SKM-1 (cell line): ENCODE data around the gene PMPCA.
"Not testable (repeated sequence)": the region's sequence is repeated elsewhere in the genome, so short reads cannot be mapped to it uniquely, and the experiment has no call there.

Source experiments
- DNase-seq: peaks from one replicate; lab custom pipeline; 2025; ENCODE audit not compliant: unreplicated experiment; lab: John Stamatoyannopoulos, UW

Gene PMPCA

DNA sequence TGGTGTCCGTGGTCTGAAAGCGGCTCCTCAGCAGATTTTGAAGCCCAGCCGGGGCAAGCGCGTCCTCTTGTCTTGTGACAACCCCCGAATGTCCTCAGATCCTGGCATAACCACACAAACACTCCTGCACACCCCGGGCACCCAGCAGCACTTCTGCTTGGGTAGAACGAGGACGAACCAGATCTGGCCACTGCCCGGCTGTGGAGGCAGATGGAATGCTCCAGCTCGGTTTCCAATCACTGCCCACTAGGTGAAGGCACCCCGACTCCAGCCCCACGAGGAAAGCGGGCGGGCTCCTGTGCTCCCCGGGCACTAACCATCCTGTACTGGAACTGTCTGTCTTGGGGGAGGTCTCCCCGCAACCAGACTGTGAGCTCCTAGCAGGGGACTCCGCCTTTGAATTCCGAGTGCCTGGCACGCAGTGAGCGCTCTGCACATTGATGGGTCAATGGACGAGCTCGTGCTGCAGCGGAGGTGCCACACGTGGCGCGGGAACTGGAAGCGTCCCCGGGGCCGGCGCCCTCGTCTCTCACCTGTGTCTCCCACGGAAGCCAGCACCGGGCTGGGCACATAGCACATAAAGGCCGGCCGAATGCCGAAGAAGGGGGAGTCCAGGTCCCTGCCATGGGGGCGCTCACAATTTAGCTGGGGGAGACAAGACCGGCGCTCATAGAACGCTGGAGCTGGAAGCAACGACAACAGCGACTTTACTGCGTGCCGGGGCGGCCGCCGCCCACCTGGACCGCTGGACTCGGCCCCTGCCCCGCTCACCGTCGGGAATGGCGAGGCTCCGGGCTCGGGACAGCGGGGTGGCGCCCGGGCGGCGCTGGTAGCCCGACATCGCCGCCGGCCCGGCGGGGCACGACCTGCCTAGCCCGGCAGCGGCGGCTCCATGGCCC is 652 bp upstream of the PMPCA start:
- DNase-seq = no peak

DNA sequence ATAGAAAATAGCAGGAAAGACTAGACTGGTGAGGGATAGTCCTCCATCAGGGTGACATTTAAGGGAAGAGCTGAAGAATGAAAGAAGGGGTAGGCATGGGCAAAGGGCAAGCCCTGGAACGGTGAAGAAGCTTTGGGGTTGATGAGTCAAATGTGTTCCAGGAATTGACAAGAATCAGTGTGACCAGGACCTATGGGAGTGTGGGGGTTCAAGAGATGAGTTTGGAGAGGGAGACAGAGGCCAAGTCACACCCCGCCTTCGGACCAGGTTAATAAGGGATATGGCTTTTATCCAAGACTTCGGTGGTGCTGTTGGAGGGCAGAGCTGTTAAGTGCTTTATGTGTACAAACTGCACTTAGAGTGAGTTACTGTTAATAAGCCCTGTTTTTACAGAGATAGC is 920 bp downstream of the PMPCA start:
- DNase-seq = no peak

DNA sequence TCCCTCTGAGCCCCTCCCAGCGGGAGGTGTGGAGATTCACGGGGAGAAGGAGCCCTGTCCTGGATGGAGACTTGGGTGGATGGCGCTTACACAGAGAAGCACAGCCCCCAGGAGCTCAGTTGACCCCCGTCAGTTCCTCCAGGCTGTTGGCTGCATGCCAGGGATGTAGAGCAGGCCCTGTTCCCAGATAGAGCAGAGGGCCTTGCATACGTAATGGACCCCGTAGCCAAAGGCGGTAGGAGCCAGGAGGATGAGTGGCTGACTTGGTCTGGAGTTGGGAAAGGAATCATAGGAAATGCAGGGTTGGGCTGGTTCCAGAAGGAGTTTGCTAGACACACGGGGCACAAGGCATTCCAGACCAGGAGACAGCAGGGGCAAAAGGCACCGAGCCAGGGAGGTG is 2.5 kb downstream of the PMPCA start:
- DNase-seq = no peak

DNA sequence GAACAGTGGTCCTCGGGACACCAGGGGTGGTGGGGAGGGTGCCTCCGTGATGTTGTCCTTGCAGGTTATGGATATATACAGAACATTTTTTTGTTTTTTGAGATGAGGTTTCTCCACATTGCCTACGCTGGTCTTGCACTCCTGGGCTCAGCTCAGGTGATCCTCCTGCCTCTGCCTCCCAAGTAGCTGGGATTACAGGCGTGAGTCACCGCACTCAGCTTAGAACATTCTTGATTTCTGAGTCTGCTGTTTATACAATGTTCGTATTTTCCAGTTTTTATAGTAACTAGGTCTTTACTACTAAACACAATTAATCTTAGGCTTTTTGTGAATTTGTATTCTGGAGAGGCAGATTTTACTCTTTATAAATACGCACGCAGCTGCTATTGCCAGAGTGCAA is 6.0 kb downstream of the PMPCA start:
- DNase-seq = no peak

DNA sequence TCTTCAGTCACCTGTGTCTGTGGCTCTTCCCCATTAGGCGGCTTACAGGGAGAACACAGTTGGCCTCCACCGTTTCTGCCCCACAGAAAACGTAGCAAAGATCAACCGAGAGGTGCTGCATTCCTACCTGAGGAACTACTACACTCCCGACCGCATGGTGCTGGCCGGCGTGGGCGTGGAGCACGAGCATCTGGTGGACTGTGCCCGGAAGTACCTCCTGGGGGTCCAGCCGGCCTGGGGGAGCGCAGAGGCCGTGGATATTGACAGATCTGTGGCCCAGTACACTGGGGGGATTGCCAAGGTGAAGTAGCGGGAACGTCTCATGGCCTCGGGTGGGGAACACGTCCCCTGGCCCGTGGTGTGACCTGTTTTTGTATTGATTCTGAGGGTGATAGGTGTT is 6.5 kb downstream of the PMPCA start:
- DNase-seq = no peak

DNA sequence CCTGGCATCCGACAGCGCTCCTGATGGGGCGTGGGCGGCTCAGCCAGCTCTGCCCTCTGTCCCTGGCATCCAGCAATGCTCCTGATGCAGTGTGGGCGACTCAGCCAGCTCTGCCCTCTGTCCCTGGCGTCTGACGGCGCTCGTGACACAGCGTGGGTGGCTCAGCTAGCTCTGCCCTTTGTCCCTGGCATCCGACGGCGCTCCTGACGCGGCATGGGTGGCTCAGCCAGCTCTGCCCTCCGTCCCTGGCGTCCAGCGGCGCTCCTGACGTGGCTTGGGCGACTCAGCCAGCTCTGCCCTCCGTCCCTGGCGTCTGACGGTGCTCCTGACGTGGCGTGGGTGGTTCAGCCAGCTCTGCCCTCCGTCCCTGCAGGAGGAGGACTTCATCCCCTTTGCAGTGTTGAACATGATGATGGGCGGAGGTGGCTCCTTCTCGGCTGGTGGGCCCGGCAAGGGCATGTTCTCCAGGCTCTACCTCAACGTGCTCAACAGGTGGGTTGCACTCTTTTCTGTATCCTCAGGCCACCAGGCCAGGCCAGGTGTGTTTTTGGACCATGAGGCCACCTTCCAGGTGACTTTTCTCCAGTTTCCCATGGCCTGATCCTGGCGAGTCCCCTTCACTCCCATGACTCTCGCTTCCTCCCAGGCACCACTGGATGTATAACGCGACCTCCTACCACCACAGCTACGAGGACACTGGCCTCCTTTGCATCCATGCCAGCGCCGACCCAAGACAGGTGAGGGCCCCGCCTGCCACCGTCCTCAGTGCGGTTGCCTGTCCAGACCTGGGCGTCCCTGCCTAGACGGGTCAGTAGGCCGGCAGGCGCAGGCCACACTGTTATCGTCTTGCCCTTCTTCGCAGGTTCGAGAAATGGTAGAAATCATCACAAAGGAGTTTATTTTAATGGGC is 8.0 kb downstream of the PMPCA start:
- DNase-seq = no peak

DNA sequence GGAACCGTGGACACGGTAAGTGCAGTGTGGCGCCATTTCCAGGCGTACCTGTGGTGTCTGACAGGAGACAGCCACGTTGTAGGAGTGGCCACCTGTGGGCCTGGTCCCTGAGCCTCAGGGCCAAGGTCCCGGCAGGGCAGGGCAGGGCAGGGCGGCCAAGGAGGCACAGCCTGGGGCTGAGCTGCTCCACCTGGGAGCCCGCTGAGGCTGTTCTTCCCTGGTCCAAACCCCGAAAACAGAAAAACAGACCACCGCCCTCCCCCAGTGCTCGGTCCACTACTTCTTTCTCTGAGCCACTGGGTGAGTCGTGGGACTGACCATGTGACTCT is 8.6 kb downstream of the PMPCA start:
- DNase-seq = no peak

DNA sequence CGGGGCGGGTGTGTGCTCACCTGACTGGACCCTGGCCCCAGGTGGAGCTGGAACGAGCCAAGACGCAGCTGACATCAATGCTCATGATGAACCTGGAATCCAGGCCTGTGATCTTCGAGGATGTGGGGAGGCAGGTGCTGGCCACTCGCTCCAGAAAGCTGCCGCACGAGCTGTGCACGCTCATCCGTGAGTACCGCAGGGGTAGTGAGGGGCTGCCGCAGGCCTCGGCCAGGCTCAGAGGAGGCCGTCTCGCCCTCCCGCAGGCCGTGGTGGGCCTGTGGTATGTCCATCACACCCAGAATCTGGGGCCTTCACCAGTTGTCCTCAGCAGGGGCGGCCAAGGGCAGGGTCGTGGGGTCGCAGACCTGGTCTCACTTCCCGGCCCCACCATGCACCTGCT is 11.3 kb downstream of the PMPCA start:
- DNase-seq = no peak

DNA sequence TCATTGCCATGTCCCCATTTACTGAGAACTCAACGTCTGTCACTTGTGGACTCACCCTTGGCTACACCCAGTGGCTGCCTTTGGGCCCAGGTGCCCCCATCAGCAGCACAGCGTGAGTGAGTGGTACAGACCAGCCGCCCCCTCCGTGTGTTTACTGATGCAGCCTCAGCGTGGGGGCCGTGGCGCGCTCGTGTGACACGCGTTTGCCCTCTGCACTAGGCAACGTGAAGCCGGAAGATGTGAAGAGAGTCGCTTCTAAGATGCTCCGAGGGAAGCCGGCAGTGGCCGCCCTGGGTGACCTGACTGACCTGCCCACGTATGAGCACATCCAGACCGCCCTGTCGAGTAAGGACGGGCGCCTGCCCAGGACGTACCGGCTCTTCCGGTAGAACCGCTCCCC is 12.4 kb downstream of the PMPCA start:
- DNase-seq = no peak

DNA sequence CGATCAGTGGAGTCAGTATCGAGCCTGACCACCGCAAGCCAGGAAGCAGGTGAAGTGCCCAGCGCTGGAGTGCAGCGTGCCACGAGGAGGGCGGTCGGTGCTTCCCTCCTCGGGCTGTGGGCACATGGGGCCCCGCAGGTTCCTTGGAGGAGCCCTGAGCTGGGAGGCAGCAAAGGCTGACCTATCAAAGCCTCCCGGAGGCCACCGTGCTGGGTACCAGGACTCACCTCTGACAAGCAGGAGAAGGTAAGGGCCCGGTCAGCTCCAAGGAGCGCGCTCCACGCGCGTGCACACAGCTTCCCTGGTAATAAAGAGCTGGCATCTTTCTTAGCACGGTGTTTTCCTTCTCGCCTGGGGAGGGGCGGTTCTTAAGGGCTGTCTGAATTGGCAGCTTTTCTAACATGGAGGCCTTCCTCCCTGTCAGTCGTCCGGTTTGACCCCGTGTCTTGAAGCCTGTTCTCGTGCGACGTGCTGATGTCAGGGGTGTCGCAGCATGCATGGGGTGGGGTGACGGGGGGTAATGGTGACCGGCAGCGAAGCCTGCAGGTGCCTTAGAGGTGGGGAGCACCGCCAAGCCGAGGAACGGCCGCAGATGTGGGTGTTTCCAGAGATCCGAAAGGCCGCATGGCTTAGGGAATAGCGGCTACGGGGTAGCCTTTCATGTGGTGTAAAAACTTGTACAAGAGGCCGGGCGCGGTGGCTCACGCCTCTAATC is 13.1 kb downstream of the PMPCA start:
- DNase-seq = no peak

DNA sequence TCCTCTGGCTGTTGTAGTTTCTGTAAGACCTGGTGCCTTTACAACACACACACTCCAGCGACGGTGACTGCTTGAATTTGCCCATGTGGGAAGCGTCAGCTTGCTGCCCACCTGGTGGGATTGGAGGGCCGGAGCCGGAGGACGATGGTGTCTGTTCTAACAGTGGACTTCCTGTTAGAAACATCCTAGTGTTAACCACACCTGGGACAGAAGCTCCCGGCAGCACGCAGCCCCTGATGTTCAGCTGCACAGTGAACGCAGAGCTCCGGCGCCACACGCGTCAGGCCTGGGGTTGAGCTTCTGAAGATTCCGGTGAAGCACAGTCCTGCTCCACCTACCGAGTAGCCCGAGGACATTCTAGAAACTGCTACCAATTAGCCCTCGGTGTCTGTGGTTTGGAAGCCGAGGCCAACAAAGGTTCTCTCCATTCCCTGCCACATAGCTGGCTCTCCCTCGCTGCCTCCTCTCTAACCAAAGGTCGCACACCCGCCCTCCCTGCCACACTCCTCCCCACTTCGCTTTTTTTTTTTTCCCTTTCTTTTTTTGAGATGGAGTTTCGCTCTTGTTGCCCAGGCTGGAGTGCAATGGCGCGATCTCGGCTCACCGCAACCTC is 14.4 kb downstream of the PMPCA start:
- no peak for DNase-seq

DNA sequence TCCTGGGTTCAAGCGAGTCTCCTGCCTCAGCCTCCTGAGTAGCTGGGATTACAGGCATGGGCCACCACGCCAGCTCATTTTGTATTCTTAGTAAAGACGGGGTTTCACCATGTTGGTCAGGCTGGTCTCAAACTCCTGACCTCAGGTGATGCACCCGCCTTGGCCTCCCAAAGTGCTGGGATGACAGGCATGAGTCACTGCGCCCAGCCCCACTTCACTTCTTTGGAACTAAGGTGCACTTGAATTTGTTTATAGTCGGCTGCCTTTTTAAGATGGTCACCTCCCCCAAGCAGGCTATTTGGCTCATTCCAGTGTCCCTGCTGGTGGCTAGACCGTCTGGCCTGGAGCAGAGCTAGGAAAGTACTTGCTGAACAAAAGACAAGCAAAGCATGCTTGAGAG is 14.9 kb downstream of the PMPCA start:
- DNase-seq = not testable (repeated sequence)

DNA sequence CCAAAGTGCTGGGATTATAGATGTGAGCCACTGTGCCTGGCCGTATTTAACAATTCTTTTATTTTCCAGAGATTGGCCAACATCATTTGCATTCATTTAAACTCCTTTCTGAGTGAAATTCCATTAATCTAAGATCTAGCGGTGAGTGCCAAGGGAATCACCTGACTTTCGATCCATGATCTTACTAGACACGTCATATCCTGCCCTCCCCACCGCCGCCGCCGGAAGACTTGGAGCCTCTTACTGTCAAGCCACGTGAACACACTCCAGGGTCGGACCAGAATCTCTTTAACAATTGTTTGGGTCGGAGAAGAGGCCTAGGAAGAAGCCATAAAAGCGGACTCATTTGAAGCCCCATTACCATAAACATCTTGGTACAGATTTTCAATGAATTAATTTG is 16.3 kb downstream of the PMPCA start:
- no peak for DNase-seq

DNA sequence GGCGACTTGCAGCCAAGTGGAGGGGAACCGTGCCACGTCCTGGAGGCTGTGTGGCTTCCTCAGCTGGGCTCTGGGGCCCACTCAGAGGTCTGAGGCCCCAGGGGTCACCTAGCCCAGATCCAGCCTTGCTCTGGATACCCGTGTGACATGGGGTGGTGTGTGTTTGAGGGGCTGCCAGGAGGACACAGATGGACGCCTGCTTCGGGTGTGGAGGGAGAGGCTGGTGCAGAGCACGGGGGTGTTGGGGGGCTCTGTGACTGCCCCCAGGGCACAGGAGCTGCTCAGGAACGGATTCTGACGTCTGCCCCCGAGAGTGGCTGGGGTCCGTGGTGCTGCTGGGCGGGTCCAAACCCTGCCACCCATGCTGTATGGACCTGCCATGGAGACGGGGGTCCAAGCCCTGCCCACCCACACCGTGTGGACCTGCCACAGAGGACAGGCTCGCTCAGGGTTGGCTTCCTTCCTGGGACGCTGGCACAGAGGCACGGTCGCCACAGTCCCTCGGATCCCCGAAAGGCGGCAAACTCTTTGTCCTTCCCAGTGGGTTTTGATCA is 18.7 kb downstream of the PMPCA start:
- DNase-seq = no peak

DNA sequence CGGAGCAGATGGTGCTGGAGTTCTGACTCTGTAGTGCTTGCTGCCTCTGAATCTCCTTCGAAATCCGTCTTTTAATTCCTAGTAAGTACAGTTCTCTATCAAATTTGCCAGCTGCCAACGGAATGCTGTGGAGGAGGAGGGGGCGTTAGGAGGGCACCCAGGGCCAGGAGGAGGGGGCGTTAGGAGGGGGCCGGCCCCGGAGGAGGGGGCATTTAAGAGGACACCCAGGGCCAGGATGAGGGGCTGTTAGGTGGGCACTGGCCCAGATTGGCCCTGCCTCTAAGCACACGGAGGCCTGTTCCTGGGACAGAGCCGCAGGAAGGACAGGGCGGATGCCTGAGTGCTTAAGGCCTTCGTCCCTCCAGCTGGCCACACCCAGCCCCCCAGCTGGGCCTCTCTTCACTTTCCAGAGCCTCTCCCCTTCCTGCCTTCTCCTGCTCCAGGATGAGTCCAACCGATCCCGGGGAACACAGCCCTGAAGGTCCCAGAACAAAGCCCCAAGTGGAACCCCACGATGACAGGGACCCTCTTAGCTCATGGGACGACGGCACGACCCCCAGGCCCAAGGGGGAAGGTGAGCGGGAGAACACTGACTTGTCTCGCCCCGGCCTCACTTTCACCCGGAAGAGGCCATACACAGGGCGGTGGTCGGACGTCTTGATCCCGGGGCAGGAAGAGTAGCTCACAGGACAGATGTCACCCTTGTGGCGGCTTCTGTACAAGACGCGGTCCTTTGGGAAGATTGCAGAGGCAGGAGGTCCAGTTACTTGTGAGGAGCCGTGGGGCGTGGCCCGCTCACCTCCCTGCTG is 19.4 kb downstream of the PMPCA start:
- no peak for DNase-seq

DNA sequence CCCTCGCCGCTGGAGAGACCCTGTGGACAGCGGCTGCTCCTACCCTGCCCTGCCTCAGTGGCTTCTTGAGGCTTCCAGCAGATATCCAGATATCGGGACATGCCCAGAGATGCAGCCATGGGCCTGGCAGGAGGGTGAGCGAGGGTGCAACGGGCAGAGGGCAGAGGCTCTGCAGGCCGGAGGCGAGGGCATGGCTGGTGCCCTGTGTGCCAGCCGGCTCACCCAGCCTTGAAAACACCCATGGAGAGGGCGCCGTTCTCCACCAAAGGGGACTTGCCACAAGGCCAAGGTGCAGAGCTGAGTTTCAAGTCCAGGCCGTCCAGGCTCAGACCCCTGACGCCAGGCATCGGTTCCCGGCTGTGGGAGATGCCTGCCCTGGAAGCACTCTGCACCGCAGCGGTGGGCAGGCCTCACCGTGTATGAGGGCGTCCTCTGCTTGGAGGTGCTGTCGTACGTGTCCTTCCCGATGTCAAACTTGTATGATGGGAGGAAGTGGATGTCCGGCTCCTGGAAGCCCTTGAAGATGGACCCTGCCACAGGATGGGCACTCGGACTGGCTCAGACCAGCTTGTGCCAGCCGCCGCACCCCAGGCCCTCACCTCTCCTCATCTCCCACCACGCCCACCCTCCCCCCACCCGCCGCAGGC is 20.3 kb downstream of the PMPCA start:
- DNase-seq = no peak

DNA sequence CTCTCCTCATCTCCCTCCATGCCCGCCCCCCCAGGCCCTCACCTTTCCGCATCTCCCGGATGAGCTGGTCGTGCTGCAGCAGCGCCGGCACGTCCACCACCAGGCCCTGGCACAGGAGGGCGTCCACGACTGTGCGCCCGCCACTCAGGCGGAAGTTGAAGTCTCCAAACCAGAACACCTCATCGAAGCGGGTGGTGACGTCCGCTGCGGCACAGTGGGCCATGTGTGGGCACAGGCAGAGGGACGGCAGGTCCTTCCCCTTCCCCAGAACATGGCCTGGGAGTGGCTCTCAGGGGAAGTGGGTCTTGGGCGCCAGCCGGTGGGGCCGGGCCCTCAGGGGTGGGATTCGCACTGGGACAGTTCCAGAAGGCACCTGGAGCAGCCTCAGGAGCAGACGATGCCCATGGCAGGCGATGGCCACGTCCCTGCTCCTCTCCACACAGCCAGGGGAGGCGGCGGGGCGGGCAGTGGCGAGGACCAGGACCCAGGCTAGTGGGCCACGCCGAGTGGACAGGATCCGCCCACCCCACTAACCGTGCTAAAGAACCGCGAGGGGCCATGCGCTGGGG is 21.4 kb downstream of the PMPCA start:
- DNase-seq = no peak

DNA sequence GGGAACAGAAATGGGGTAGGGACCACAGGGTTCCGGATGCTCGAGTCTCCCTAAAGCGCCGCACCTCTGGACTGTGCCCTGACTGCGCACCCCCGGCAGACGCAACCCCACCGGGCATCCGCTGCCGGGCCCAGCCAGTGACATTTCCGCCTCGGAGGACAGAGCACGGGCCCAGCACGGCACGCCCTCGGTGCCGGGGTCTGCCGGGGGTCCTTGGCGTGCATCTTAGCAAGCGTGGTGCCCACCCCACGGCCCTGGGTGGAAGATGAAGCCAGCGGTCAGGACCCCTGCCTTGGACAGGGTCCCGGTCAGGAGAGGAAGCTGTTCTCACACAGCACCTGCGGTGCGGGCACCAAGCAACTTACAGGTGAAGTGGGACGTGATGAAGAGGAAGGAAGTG is 22.1 kb downstream of the PMPCA start:
- no peak for DNase-seq

DNA sequence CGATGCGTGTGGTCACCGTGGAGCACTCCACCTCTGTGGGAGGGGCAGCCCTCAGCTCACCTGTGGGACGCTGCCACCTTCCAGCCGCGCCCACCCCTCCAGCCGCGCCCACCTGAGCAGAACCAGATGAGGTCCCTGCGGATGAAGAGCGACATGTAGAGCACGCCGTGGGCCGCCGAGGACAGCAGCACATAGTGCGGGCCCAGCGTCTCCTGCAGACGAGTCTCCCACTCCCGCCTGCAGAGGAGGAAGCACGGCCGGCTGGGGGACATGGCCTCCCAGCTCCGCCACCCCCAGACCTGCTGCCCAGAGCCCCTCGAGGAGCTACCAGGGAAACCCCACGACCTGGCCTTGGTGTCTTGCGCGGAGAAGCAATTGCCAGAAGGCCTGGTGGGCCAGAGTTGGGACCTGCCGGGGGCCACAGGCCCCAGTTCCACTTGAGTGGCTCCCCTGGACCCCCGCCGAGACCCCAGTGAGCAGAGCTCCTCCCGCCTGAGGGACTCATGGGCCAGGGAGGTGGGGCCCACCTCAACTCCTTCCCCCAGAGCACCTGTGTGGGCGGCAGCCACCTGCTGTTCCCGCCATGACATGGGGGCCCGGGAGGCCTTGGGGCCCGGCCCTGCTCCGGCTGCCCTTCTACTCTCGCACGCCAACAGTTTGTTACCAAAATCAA is 22.7 kb downstream of the PMPCA start:
- no peak for DNase-seq
